Measurements from ENCODE around the gene CAPN2.
A peak's percentile ranks its signal among the peaks of the same experiment; 100 is the strongest.

Gene CAPN2

GRCh38 chr1:223691121-223691520, 21.2 kb upstream of the CAPN2 start:
- H3K4me1 Mint-ChIP-seq: no peaks in the 10 kb centered on the region
- H3K27ac Mint-ChIP-seq: no peak overlapping the region
- peaks cover 6% of the 10 kb centered on the region for H3K36me3 Mint-ChIP-seq
- peaks cover 25% of the 10 kb centered on the region for H3K27me3 Mint-ChIP-seq
- H3K4me3 Mint-ChIP-seq: no peak overlapping the region
- no peak for ATAC-seq
- peaks cover 4% of the 10 kb centered on the region for H3K9me3 Mint-ChIP-seq

GRCh38 chr1:223695014-223695548, 17.3 kb upstream of the CAPN2 start:
- Mint-ChIP-seq H3K27me3 (peaks cover 7% of the 10 kb centered on the region), H3K36me3 (no peaks in the 10 kb centered on the region), H3K27ac (no peak overlapping the region), H3K9me3 (no peaks in the 10 kb centered on the region), H3K4me1 (peaks cover 13% of the 10 kb centered on the region), H3K4me3 (no peak overlapping the region)
- ATAC-seq: no peak

GRCh38 chr1:223695941-223696340, 16.4 kb upstream of the CAPN2 start:
- peaks cover 12% of the 10 kb centered on the region for H3K27me3 Mint-ChIP-seq
- H3K4me3 Mint-ChIP-seq: no peak overlapping the region
- no peaks in the 10 kb centered on the region for H3K9me3 Mint-ChIP-seq
- H3K36me3 Mint-ChIP-seq: no peaks in the 10 kb centered on the region
- no peak for ATAC-seq
- no peak overlapping the region for H3K27ac Mint-ChIP-seq
- H3K4me1 Mint-ChIP-seq: peaks cover 13% of the 10 kb centered on the region

- Mint-ChIP-seq H3K36me3 (no peaks in the 10 kb centered on the region), H3K27me3 (peaks cover 28% of the 10 kb centered on the region), H3K9me3 (no peaks in the 10 kb centered on the region), H3K4me3 (no peak overlapping the region), H3K27ac (peak overlapping the region; percentile 50), H3K4me1 (peaks cover 39% of the 10 kb centered on the region)
- ATAC-seq: no peak
Measured at GRCh38 chr1:223700388-223700918, 11.9 kb upstream of the CAPN2 start.

- Mint-ChIP-seq H3K27me3 (peaks cover 28% of the 10 kb centered on the region), H3K27ac (peak overlapping the region; percentile 50), H3K4me1 (peaks cover 41% of the 10 kb centered on the region), H3K36me3 (no peaks in the 10 kb centered on the region), H3K4me3 (no peak overlapping the region), H3K9me3 (no peaks in the 10 kb centered on the region)
- ATAC-seq: peak; percentile 39
Measured at GRCh38 chr1:223700942-223701637, 11.2 kb upstream of the CAPN2 start.

GRCh38 chr1:223702735-223703667, 9.3 kb upstream of the CAPN2 start:
- no peaks in the 10 kb centered on the region for H3K9me3 Mint-ChIP-seq
- H3K4me1 Mint-ChIP-seq: peaks cover 45% of the 10 kb centered on the region
- H3K27me3 Mint-ChIP-seq: peaks cover 28% of the 10 kb centered on the region
- H3K4me3 Mint-ChIP-seq: no peak overlapping the region
- peak; percentile 57 for ATAC-seq
- no peaks in the 10 kb centered on the region for H3K36me3 Mint-ChIP-seq
- peak overlapping the region; percentile 2 for H3K27ac Mint-ChIP-seq

- Mint-ChIP-seq H3K27ac (no peak overlapping the region), H3K4me1 (peaks cover 44% of the 10 kb centered on the region), H3K9me3 (no peaks in the 10 kb centered on the region), H3K4me3 (no peak overlapping the region), H3K27me3 (peaks cover 28% of the 10 kb centered on the region), H3K36me3 (no peaks in the 10 kb centered on the region)
- ATAC-seq: no peak
Measured at GRCh38 chr1:223703668-223704013, 8.7 kb upstream of the CAPN2 start.

GRCh38 chr1:223704921-223705878, 7.1 kb upstream of the CAPN2 start:
- H3K27ac Mint-ChIP-seq: peak overlapping the region; percentile 9
- no peaks in the 10 kb centered on the region for H3K36me3 Mint-ChIP-seq
- ATAC-seq: no peak
- no peak overlapping the region for H3K4me3 Mint-ChIP-seq
- peaks cover 47% of the 10 kb centered on the region for H3K4me1 Mint-ChIP-seq
- no peaks in the 10 kb centered on the region for H3K9me3 Mint-ChIP-seq
- H3K27me3 Mint-ChIP-seq: peaks cover 20% of the 10 kb centered on the region

GRCh38 chr1:223706077-223706973, 6.0 kb upstream of the CAPN2 start:
- H3K9me3 Mint-ChIP-seq: no peaks in the 10 kb centered on the region
- H3K27me3 Mint-ChIP-seq: peaks cover 13% of the 10 kb centered on the region
- H3K4me1 Mint-ChIP-seq: peaks cover 45% of the 10 kb centered on the region
- ATAC-seq: no peak
- no peaks in the 10 kb centered on the region for H3K36me3 Mint-ChIP-seq
- peak overlapping the region; percentile 22 for H3K27ac Mint-ChIP-seq
- H3K4me3 Mint-ChIP-seq: no peak overlapping the region

GRCh38 chr1:223707256-223708000, 4.9 kb upstream of the CAPN2 start:
- Mint-ChIP-seq H3K36me3 (no peaks in the 10 kb centered on the region), H3K4me3 (no peak overlapping the region), H3K4me1 (peaks cover 41% of the 10 kb centered on the region), H3K9me3 (no peaks in the 10 kb centered on the region), H3K27ac (peak overlapping the region; percentile 22), H3K27me3 (peaks cover 2% of the 10 kb centered on the region)
- no peak for ATAC-seq

- no peak for ATAC-seq
- no peaks in the 10 kb centered on the region for H3K27me3 Mint-ChIP-seq
- H3K4me1 Mint-ChIP-seq: peaks cover 39% of the 10 kb centered on the region
- H3K27ac Mint-ChIP-seq: peak overlapping the region; percentile 8
- H3K36me3 Mint-ChIP-seq: no peaks in the 10 kb centered on the region
- no peak overlapping the region for H3K4me3 Mint-ChIP-seq
- no peaks in the 10 kb centered on the region for H3K9me3 Mint-ChIP-seq
Measured at GRCh38 chr1:223708001-223708359, 4.4 kb upstream of the CAPN2 start.

GRCh38 chr1:223708651-223709268, 3.6 kb upstream of the CAPN2 start:
- Mint-ChIP-seq H3K27me3 (no peaks in the 10 kb centered on the region), H3K9me3 (no peaks in the 10 kb centered on the region), H3K4me1 (peaks cover 47% of the 10 kb centered on the region), H3K36me3 (no peaks in the 10 kb centered on the region), H3K4me3 (no peak overlapping the region), H3K27ac (peak overlapping the region; percentile 8)
- no peak for ATAC-seq

GRCh38 chr1:223709598-223709997, 2.7 kb upstream of the CAPN2 start:
- no peaks in the 10 kb centered on the region for H3K27me3 Mint-ChIP-seq
- H3K4me1 Mint-ChIP-seq: peaks cover 53% of the 10 kb centered on the region
- no peak overlapping the region for H3K4me3 Mint-ChIP-seq
- no peak overlapping the region for H3K27ac Mint-ChIP-seq
- no peaks in the 10 kb centered on the region for H3K9me3 Mint-ChIP-seq
- H3K36me3 Mint-ChIP-seq: no peaks in the 10 kb centered on the region
- no peak for ATAC-seq
